Measurements from ENCODE around the gene RASA4B.
"Not testable (repeated sequence)": the region's sequence is repeated elsewhere in the genome, so short reads cannot be mapped to it uniquely, and the experiment has no call there.

The RASA4B gene

GRCh38 chr7:102517550-102518147 lies at the start of gene RASA4B:
Gene RASA4B, minus strand, starts transcription at chr7:102517777. Its CDS starts 67 bp downstream, at chr7:102517710.
- DNase-seq (ENCODE audit: low read depth in 2 of 2), result not testable (repeated sequence)

DNA sequence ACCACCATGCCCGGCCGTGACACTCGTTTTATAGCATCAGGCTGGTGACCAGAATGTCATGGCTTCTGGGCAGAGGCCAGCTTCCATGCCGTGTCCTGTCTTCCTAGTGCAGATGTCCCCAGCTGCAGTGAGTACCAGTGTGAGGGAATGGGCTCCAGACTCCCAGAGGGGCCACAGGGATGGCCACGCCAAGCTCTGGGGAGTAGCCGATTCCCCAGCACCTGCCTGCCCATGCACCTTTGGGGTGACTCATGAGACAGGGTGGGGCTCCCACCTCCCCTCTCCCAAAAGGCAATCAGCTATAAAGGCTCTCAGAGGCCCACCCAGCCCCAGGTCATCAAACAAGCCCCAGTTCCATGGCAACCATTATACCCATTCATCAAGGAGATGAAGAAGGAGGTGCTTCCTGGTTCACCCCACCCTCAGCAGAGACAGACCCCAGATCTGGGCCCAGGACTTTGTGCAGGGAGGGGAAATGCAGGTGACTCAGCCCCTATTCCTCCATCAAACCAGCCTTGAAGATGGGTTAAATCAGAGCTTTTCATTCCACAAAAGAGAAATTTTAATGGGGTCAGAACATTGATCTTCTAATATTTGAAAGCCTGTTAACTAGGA lies 33.3 kb upstream of the RASA4B start, which contains the start of gene SPDYE2:
Gene SPDYE2, plus strand, starts transcription at position 419 of the 615 bp plus-strand sequence. CDS start 2,030 bp downstream, outside the sequence.
- not testable (repeated sequence) for DNase-seq (ENCODE audit: low read depth in 2 of 2)

- not testable (repeated sequence) for DNase-seq (ENCODE audit: low read depth in 2 of 2)
Observed at GRCh38 chr7:102546353-102546752, 28.8 kb upstream of the RASA4B start.

DNA sequence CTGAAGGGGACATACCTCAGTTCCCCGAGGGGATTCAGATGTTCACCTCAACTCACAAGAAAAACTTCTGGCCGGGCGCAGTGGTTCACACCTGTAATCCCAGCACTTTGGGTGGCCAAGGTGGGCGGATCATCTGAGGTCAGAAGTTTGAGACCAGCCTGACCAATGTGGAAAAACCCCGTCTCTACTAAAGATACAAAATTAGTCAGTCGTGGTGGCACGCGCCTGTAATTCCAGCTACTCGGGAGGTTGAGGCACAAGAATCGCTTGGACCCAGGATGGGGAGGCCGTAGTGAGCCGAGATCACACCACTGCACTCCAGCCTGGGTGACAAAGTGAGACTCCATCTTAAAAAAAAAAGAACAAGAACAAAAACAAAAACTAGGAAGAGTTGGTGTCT lies 27.7 kb upstream of the RASA4B start:
- not testable (repeated sequence) for DNase-seq (ENCODE audit: low read depth in 2 of 2)

GRCh38 chr7:102544372-102544771 lies 26.8 kb upstream of the RASA4B start:
- DNase-seq (ENCODE audit: low read depth in 2 of 2), result not testable (repeated sequence)

DNA sequence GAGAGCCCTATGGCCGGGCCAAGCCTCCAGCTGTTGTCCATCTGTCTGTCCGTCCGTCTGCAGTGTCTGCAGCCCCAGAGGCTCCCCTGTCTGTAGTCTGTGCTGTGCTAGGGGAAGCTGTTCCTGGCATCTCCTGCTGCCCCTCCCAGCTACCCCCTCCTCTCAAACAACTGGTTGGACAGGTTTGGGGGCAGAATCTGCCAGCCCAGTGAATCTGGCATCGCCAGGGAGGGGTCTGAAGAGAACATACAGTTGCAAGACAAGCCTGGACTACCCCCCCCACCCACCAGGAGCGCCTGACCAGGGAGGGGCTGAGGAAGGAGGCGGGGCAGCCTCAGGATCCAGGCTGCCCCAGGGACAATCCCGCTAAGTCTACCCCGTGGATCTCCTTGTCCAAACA lies 26.0 kb upstream of the RASA4B start, which contains the start of gene UPK3BL2:
Gene UPK3BL2, minus strand, starts transcription at position 101 of the 400 bp plus-strand sequence. Its CDS starts 60 bp downstream, at position 41.
- not testable (repeated sequence) for DNase-seq (ENCODE audit: low read depth in 2 of 2)

- not testable (repeated sequence) for DNase-seq (ENCODE audit: low read depth in 2 of 2)
Observed at GRCh38 chr7:102542771-102543170, 25.2 kb upstream of the RASA4B start.

GRCh38 chr7:102542083-102542482 lies 24.5 kb upstream of the RASA4B start:
- not testable (repeated sequence) for DNase-seq (ENCODE audit: low read depth in 2 of 2)

DNA sequence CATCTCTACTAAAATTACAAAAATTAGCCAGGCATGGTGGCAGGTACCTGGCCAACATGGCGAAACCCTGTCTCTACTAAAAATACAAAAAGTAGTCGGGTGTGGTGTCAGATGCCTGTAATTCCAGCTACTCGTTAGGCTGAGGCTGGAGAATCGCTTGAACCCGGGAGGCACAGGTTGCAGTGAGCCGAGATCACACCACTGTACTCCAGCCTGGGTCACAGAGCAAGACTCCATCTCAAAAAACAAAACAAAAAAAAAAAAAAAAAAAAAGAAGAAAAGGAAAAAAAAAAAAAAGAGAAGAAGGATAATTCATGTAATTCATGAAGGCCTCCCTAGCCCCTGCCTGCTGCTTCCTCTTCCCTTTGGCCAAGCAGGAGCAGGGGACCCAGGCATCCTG lies 23.0 kb upstream of the RASA4B start:
- DNase-seq (ENCODE audit: low read depth in 2 of 2), result not testable (repeated sequence)

DNA sequence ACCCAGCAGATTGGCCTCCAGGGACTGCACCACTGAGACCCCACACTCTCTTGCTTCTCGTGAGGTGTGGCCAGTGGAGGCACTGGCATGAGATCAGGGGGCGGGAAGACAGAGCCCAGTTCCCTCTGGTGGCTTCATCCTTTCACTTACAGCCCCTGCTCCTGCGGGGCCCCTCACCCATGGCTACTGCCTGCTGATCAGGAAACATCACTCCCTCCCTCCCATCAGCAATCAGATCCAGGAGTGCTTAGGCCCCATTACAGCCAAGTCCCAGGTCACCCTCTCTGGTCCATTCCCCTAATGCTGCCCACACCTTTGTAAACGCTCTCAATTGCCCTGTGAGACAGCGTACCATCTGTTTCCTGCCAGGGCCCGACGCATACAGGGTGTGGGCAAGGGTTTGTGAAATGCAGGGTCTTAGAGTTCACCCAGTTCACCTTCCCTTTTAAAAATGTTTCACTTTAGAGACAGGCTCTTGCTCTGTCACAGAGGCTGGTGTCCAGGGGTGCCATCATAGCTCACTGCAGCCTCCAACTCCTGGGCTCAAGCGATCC lies 17.6 kb upstream of the RASA4B start:
- DNase-seq (ENCODE audit: low read depth in 2 of 2), result not testable (repeated sequence)

DNA sequence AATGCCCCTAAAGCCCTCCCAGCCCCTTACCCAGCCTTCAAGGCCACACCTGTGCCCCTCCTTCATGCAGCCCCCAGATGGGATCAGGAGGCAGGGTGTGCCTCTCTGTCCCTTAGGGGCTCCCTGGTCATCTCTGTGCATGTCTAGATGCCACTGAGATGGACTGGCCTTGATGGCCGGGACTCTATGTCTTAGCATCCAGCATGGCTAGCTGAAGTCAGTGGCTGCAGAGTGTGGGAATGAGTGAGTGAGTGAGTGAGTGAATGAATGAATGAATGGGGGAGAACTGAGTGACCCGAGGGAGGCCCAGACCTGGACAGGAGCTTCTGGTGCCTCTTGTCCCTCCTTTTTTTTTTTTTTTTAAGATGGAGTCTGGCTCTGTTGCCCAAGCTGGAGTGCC lies 14.6 kb upstream of the RASA4B start:
- DNase-seq (ENCODE audit: low read depth in 2 of 2), result not testable (repeated sequence)

DNA sequence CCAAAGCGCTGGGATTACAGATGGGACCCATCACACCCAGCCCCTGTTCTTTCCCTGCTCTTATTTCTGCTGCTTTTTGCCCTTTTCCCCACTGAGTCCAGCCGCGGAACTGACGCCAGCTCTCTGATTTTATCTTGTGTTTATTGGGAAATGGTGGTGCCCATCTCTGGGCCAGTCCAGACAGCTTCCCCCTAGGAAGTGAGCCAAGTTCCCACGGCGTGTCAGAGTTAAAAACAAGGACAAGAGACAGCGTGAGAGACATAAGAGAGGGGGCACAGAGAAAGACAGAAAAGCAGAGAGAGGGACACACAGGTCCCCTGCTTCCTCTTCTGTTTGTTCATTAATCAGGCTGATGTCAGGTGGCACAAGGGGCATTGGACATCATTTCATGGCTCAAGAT lies 14.0 kb upstream of the RASA4B start:
- not testable (repeated sequence) for DNase-seq (ENCODE audit: low read depth in 2 of 2)

DNA sequence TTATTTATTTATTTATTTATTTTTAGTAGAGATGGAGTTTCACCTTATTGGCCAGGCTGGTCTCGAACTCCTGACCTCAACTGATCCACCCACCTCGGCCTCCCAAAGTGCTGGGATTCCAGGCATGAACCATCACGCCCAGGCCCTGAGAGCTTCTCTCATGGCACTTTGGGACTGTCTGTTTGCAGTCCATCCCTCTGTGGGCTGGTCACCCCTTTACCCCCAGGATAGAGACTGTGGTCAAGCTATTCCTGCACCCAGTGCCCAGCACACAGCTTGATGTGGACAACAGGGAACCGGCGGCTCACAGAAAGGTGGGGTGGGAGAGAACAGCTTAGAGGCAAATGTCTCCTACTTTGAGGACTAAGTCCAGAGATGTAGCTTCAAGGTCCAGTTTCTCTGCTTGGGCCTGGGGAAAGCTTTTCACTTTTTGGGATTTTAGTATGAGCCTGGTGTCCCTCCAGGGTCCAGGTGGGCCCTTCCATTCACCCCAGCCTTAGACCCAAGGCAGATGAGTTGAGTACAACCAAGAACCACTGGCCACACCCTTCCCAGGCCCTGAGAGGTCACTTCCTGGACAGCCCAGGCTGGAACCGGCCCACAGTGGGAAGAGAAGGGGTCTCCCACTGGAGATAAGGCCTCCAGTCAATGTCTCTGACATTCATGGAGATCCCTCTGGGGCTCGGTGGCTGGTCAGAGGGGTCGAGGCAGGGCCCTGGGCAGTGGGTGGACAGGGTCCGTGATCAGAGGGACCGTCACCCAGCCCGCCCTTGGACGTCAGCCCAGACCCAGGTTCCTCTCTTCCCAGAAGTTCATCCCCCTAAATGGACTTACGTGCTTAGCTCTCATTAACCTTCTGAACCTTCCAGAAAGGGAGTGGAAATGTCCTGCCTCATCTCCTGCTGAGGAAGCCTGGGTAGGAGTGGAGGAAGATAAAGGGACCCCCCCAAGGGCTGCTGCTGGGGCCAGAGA lies 10.5 kb upstream of the RASA4B start:
- DNase-seq (ENCODE audit: low read depth in 2 of 2), result not testable (repeated sequence)

GRCh38 chr7:102527182-102527581 lies 9.6 kb upstream of the RASA4B start:
- not testable (repeated sequence) for DNase-seq (ENCODE audit: low read depth in 2 of 2)

DNA sequence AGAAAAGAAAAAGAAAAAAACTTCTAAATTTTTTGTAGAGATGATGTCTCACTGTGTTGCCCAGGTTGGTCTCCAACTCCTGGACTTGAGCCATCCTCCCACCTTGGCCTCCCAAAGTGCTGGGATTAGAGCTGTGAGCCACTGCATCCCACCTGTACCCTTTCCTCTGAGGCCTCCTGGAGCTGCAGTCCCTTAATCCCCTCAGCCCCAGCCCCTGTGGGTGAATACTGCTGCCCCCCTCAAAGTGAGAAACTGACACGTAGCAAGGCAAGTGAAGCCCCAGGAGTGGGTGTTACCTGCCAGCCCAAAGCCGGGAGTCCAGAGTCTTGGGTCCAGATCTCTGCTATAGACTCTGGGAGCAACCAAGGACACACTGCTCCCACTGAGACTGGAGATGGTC lies 7.2 kb upstream of the RASA4B start:
- not testable (repeated sequence) for DNase-seq (ENCODE audit: low read depth in 2 of 2)

- DNase-seq (ENCODE audit: low read depth in 2 of 2), result not testable (repeated sequence)
Observed at GRCh38 chr7:102520797-102521196, 3.2 kb upstream of the RASA4B start.

- DNase-seq (ENCODE audit: low read depth in 2 of 2), result not testable (repeated sequence)
Observed at GRCh38 chr7:102516951-102517350, 626 bp downstream of the RASA4B start.

GRCh38 chr7:102515889-102516288 lies 1.7 kb downstream of the RASA4B start:
- not testable (repeated sequence) for DNase-seq (ENCODE audit: low read depth in 2 of 2)

DNA sequence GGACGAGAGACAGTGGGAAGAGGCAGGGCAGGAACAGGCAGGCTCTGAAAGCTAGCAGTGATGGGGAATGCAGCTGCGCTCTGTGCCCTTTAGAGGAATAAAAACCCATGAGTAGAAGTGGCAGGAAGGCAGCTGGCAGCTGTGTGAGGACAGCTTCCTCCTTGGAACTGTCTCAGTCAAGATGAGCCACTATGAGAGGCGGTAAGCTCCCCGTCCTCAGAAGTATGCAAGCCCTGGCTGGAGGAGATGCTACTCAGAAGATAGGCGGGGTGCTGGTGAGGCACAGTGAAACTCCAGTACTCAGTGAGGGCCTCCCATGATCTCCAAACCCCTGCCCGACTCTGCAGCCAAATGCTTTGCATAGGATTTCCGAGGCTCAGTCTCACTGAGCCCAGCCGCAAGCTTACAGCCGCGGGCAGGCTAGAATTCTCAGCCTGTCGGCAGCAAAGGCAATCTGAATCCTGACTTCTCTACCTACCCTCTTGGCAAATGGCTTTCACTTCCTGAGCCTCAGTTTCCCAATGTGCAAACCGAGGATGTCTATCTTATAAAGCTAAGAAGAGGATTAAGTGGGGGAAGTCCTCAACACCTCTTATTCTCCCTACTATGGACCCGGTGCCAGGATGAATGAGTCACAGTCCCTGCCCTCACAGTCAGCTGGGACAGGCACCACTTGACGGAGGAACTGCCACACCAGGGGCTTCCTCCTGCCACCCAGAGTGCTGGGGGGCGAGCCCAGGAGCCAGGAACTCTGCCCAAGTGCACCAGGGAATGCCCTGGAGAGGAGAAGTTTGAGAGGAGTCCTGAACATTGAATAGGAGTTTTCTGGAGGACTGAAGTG lies 2.5 kb downstream of the RASA4B start:
- not testable (repeated sequence) for DNase-seq (ENCODE audit: low read depth in 2 of 2)

DNA sequence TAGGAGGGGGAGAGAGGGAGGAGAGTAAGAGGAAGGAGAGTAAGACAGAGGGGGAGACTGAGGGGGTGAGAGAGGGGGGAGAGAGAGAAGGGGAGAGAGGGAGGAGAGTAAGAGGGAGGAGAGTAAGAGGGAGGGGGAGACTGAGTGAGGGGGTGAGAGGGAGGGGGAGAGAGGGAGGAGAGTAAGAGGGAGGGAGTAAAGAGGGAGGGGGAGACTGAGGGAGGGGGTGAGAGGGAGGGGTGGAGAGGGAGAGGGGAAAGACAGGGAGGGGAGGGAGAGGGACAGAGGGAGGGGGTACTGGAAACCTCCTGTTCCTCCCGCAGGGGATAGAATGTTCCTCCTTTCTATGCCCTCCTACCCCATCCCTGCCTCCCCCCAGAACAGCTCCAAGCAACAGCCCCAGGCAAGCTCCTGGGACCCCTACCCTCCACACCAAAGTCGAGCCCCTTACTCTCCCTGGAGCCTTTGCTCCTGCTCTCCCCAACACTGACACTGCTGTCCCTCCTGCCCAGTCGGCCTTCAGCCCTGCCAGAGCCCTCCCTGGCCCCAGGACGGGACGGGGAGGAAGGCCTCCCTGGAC lies 4.8 kb downstream of the RASA4B start:
- DNase-seq (ENCODE audit: low read depth in 2 of 2), result not testable (repeated sequence)

Measured in stimulated activated CD4-positive, alpha-beta T cell treated with anti-CD3 and anti-CD28 coated beads, Interleukin-12 subunit alpha, Interleukin-12 subunit beta, amount 100 ng/mL, for 24 hours (primary cell).